Transverse colon (tissue), 4 donors: ENCODE results near the gene NDST3.

Source experiments
- POLR2AphosphoS5 ChIP-seq, 3 donors: sonication (generic); formaldehyde crosslinking; IDR thresholded peaks; one replicate each; pipeline ENCODE4 v1.6.1; 2016; ENCODE audit warnings: antibody characterized with exemption in 3 of 3
- TF ChIP-seq, protein P1 (sequence below), 5 experiments: fragments of 200-600 bp in 3 of 5; fragments of 450-650 bp in 2 of 5; sonication (generic) in 3 of 5; IDR thresholded peaks; 1 replicate in 2 of 5; 2 replicates in 3 of 5; pipeline ENCODE4 v1.5.1; 2016 to 2017; ENCODE audit warnings: antibody characterized with exemption in 5 of 5, inconsistent platforms in 3 of 5, mild to moderate bottlenecking in 2 of 5, moderate library complexity in 1 of 5

DNA sequence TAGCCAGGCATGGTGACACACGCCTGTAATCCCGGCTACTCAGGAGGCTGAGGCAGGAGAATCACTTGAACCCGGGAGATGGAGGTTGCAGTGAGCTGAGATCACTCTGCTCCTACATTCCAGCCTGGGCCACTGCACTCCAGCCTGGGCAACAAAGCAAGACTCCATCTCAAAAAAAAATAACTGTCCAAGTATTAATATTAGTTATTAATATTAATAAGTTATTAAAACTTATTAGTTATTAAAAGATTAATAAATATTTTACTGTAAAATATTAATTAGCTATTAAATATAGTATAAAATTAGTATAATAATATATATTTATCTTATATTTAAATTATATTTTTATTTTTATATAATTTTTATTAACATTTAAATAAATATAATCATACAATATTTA, 19.5 kb upstream of the NDST3 start:
- TF ChIP-seq, protein P1, sequence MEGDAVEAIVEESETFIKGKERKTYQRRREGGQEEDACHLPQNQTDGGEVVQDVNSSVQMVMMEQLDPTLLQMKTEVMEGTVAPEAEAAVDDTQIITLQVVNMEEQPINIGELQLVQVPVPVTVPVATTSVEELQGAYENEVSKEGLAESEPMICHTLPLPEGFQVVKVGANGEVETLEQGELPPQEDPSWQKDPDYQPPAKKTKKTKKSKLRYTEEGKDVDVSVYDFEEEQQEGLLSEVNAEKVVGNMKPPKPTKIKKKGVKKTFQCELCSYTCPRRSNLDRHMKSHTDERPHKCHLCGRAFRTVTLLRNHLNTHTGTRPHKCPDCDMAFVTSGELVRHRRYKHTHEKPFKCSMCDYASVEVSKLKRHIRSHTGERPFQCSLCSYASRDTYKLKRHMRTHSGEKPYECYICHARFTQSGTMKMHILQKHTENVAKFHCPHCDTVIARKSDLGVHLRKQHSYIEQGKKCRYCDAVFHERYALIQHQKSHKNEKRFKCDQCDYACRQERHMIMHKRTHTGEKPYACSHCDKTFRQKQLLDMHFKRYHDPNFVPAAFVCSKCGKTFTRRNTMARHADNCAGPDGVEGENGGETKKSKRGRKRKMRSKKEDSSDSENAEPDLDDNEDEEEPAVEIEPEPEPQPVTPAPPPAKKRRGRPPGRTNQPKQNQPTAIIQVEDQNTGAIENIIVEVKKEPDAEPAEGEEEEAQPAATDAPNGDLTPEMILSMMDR (IDR thresholded peaks at IDR 0.05) = no peak
- TF ChIP-seq POLR2AphosphoS5 (IDR thresholded peaks at IDR 0.05) = no peak
